Mesendoderm (in vitro differentiated cells): ENCODE data around the gene ST7L.

Experiments
- DNase-seq: peaks from one replicate; pipeline ENCODE4 v3.0.0; 2013
- H2AK5ac ChIP-seq: 2 replicates; pipeline ENCODE4 v1.6.1; 2013; ENCODE audit warnings: low read length, inconsistent platforms
- H2BK120ac ChIP-seq: 2 replicates; pipeline ENCODE4 v1.6.1; 2013; ENCODE audit warnings: low read depth, mild to moderate bottlenecking, low read length, moderate library complexity, mixed read lengths
- H2BK15ac ChIP-seq: replicated peaks from 2 replicates; pipeline ENCODE4 v1.6.1; 2013; ENCODE audit warnings: low read depth, mild to moderate bottlenecking, moderate library complexity
- H2BK5ac ChIP-seq: 2 replicates; pipeline ENCODE4 v1.6.1; 2013; ENCODE audit warnings: low read length, inconsistent platforms
- H3K18ac ChIP-seq: 2 replicates; pipeline ENCODE4 v1.6.1; 2013; ENCODE audit warnings: mild to moderate bottlenecking, low read length, mixed read lengths
- H3K23ac ChIP-seq: one replicate; pipeline ENCODE4 v1.6.1; 2013; ENCODE audit warnings: low read length
- H3K27ac ChIP-seq: 2 replicates; pipeline ENCODE4 v1.5.1; 2013; ENCODE audit warnings: low read depth, mild to moderate bottlenecking, inconsistent platforms, low read length, moderate library complexity
- H3K27me3 ChIP-seq: 2 replicates; pipeline ENCODE4 v1.6.1; 2013; ENCODE audit warnings: low read length, control low read depth, mild to moderate bottlenecking, inconsistent platforms; ENCODE audit not compliant: insufficient read depth, poor library complexity
- H3K36me3 ChIP-seq: 2 replicates; pipeline ENCODE4 v1.6.1; 2013; ENCODE audit warnings: low read length, inconsistent platforms; ENCODE audit not compliant: control insufficient read depth, insufficient read depth
- H3K4ac ChIP-seq: one replicate; pipeline ENCODE4 v1.6.1; 2013; ENCODE audit warnings: low read depth, mild to moderate bottlenecking, low read length, moderate library complexity
- H3K4me1 ChIP-seq: 2 replicates; pipeline ENCODE4 v1.6.1; 2013; ENCODE audit warnings: low read depth, low read length, inconsistent platforms; ENCODE audit not compliant: control insufficient read depth
- H3K4me2 ChIP-seq: 2 replicates; pipeline ENCODE4 v1.6.1; 2013; ENCODE audit warnings: low read length
- H3K4me3 ChIP-seq: 2 replicates; pipeline ENCODE4 v1.5.1; 2013; ENCODE audit warnings: mild to moderate bottlenecking, low read length
- H3K56ac ChIP-seq: one replicate; pipeline ENCODE4 v1.6.1; 2013; ENCODE audit warnings: low read length
- H3K79me1 ChIP-seq: 2 replicates; pipeline ENCODE4 v1.6.1; 2013; ENCODE audit warnings: low read length, inconsistent platforms
- H3K79me2 ChIP-seq: 2 replicates; pipeline ENCODE4 v1.6.1; 2013; ENCODE audit warnings: mild to moderate bottlenecking, low read length; ENCODE audit not compliant: control insufficient read depth, insufficient read depth
- H3K9ac ChIP-seq: 2 replicates; pipeline ENCODE4 v1.6.1; 2013; ENCODE audit warnings: low read length, inconsistent platforms
- H4K5ac ChIP-seq: one replicate; pipeline ENCODE4 v1.6.1; 2013; ENCODE audit warnings: low read length
- H4K8ac ChIP-seq: one replicate; pipeline ENCODE4 v1.6.1; 2013; ENCODE audit warnings: low read depth, mild to moderate bottlenecking, control low read depth, low read length, moderate library complexity
- WGBS: extraction: QIAGEN DNeasy Blood & Tissue Kit; methylation state at CpG from one replicate; pipeline ENCODE4 v1.1.7; 2013; ENCODE audit warnings: low lambda C conversion rate, missing lambda C conversion rate; ENCODE audit not compliant: insufficient coverage; ENCODE audit errors: extremely low coverage; 5-methylcytosine and 5-hydroxymethylcytosine counted together

The ST7L gene

GRCh38 chr1:112538883-112539282 is 80.1 kb downstream of the ST7L start:
- no peak overlapping the region for H2BK15ac ChIP-seq
- WGBS: no CpG with 5 or more reads among the region's 3 CpGs
- no peak overlapping the region for H3K27ac ChIP-seq
- H4K5ac ChIP-seq: no peak overlapping the region
- H3K79me1 ChIP-seq: no peaks in the 10 kb centered on the region
- H3K18ac ChIP-seq: no peak overlapping the region
- no peaks in the 10 kb centered on the region for H3K36me3 ChIP-seq
- no peak overlapping the region for H3K9ac ChIP-seq
- no peak overlapping the region for H2AK5ac ChIP-seq
- no peak overlapping the region for H3K4me2 ChIP-seq
- no peak overlapping the region for H4K8ac ChIP-seq
- no peak overlapping the region for H3K23ac ChIP-seq
- H3K27me3 ChIP-seq: no peaks in the 10 kb centered on the region
- H3K56ac ChIP-seq: no peak overlapping the region
- no peak overlapping the region for H2BK5ac ChIP-seq
- H3K79me2 ChIP-seq: no peaks in the 10 kb centered on the region
- no peak overlapping the region for H2BK120ac ChIP-seq
- DNase-seq: no peak
- no peak overlapping the region for H3K4me3 ChIP-seq
- no peak overlapping the region for H3K4ac ChIP-seq
- H3K4me1 ChIP-seq: no peaks in the 10 kb centered on the region

- no peak for DNase-seq
- Histone ChIP-seq H4K8ac (no peak overlapping the region), H4K5ac (no peak overlapping the region), H3K27ac (no peak overlapping the region), H3K79me2 (no peaks in the 10 kb centered on the region), H3K9ac (no peak overlapping the region), H2BK15ac (no peak overlapping the region), H3K56ac (no peak overlapping the region), H2AK5ac (no peak overlapping the region), H3K4me2 (no peak overlapping the region), H3K4me1 (no peaks in the 10 kb centered on the region), H3K27me3 (no peaks in the 10 kb centered on the region), H3K23ac (no peak overlapping the region), H3K36me3 (no peaks in the 10 kb centered on the region), H3K4me3 (no peak overlapping the region), H3K18ac (no peak overlapping the region), H2BK120ac (no peak overlapping the region), H2BK5ac (no peak overlapping the region), H3K79me1 (no peaks in the 10 kb centered on the region), H3K4ac (no peak overlapping the region)
Observed at GRCh38 chr1:112537456-112537855, 81.5 kb downstream of the ST7L start.

GRCh38 chr1:112536561-112536960 is 82.4 kb downstream of the ST7L start:
- H3K18ac ChIP-seq: no peak overlapping the region
- no peak overlapping the region for H3K4ac ChIP-seq
- no peak overlapping the region for H3K9ac ChIP-seq

GRCh38 chr1:112533029-112533428 is 85.9 kb downstream of the ST7L start:
- H3K79me2 ChIP-seq: no peaks in the 10 kb centered on the region
- no peak overlapping the region for H3K23ac ChIP-seq
- H2BK15ac ChIP-seq: no peak overlapping the region
- no peak overlapping the region for H2BK120ac ChIP-seq
- H2BK5ac ChIP-seq: no peak overlapping the region
- no peaks in the 10 kb centered on the region for H3K36me3 ChIP-seq
- H3K79me1 ChIP-seq: no peaks in the 10 kb centered on the region
- no peak overlapping the region for H3K56ac ChIP-seq
- H3K18ac ChIP-seq: no peak overlapping the region
- H3K9ac ChIP-seq: no peak overlapping the region
- no peak overlapping the region for H2AK5ac ChIP-seq
- H3K27me3 ChIP-seq: no peaks in the 10 kb centered on the region
- H3K27ac ChIP-seq: no peak overlapping the region
- DNase-seq: peak; percentile 52
- no peak overlapping the region for H4K8ac ChIP-seq
- no peak overlapping the region for H4K5ac ChIP-seq
- H3K4me1 ChIP-seq: no peaks in the 10 kb centered on the region
- H3K4ac ChIP-seq: no peak overlapping the region
- no peak overlapping the region for H3K4me3 ChIP-seq
- WGBS: no CpG with 5 or more reads among the region's 6 CpGs
- H3K4me2 ChIP-seq: no peak overlapping the region

More at GRCh38 chr1:112536561-112536960, 82.4 kb downstream of the ST7L start:
- no peak overlapping the region for H3K56ac ChIP-seq
- H4K5ac ChIP-seq: no peak overlapping the region
- no peak overlapping the region for H3K4me2 ChIP-seq
- no peak overlapping the region for H3K23ac ChIP-seq
- H3K4me1 ChIP-seq: no peaks in the 10 kb centered on the region
- no peak for DNase-seq
- no peak overlapping the region for H2BK15ac ChIP-seq
- no peaks in the 10 kb centered on the region for H3K36me3 ChIP-seq
- no peak overlapping the region for H3K4me3 ChIP-seq
- H2BK120ac ChIP-seq: no peak overlapping the region
- H3K79me2 ChIP-seq: no peaks in the 10 kb centered on the region
- H3K79me1 ChIP-seq: no peaks in the 10 kb centered on the region
- H4K8ac ChIP-seq: no peak overlapping the region
- no peak overlapping the region for H2BK5ac ChIP-seq
- H3K27me3 ChIP-seq: no peaks in the 10 kb centered on the region
- no peak overlapping the region for H3K27ac ChIP-seq
- no peak overlapping the region for H2AK5ac ChIP-seq
- no CpG with 5 or more reads among the region's 2 CpGs for WGBS

- H3K4me2 ChIP-seq: no peak overlapping the region
- H3K79me1 ChIP-seq: no peaks in the 10 kb centered on the region
- no peaks in the 10 kb centered on the region for H3K27me3 ChIP-seq
- H3K79me2 ChIP-seq: no peaks in the 10 kb centered on the region
- no peaks in the 10 kb centered on the region for H3K36me3 ChIP-seq
- no peak for DNase-seq
- H2BK5ac ChIP-seq: no peak overlapping the region
- no peak overlapping the region for H3K56ac ChIP-seq
- no peak overlapping the region for H4K8ac ChIP-seq
- H4K5ac ChIP-seq: no peak overlapping the region
- H3K4me1 ChIP-seq: peaks cover 7% of the 10 kb centered on the region
- peak overlapping the region; percentile 51 for H3K18ac ChIP-seq
- H2BK120ac ChIP-seq: no peak overlapping the region
- H3K23ac ChIP-seq: no peak overlapping the region
- no peak overlapping the region for H3K4me3 ChIP-seq
- H3K4ac ChIP-seq: no peak overlapping the region
- no peak overlapping the region for H2BK15ac ChIP-seq
- no CpG with 5 or more reads among the region's 4 CpGs for whole genome bisulfite sequencing
- no peak overlapping the region for H2AK5ac ChIP-seq
- no peak overlapping the region for H3K27ac ChIP-seq
- H3K9ac ChIP-seq: no peak overlapping the region
Observed at GRCh38 chr1:112532064-112532463, 86.9 kb downstream of the ST7L start.

- H3K27me3 ChIP-seq: no peaks in the 10 kb centered on the region
- no peak overlapping the region for H2BK15ac ChIP-seq
- H2BK120ac ChIP-seq: no peak overlapping the region
- no peaks in the 10 kb centered on the region for H3K36me3 ChIP-seq
- no peaks in the 10 kb centered on the region for H3K79me2 ChIP-seq
- H3K56ac ChIP-seq: no peak overlapping the region
- DNase-seq: no peak
- H3K79me1 ChIP-seq: no peaks in the 10 kb centered on the region
- no peak overlapping the region for H4K5ac ChIP-seq
- H3K4me1 ChIP-seq: peaks cover 11% of the 10 kb centered on the region
- H2AK5ac ChIP-seq: no peak overlapping the region
- H3K9ac ChIP-seq: no peak overlapping the region
- H3K23ac ChIP-seq: no peak overlapping the region
- no peak overlapping the region for H3K4me3 ChIP-seq
- no peak overlapping the region for H3K18ac ChIP-seq
- H4K8ac ChIP-seq: no peak overlapping the region
- no peak overlapping the region for H3K27ac ChIP-seq
- H3K4ac ChIP-seq: no peak overlapping the region
- no peak overlapping the region for H3K4me2 ChIP-seq
- no peak overlapping the region for H2BK5ac ChIP-seq
Observed at GRCh38 chr1:112530832-112531231, 88.1 kb downstream of the ST7L start.
